Motor neuron (in vitro differentiated cells): ENCODE measurements around the gene PRICKLE4. TPM values are rescaled to one million over a fixed set of nuclear protein-coding genes. Genes with fewer than 3 reads are reported as not detected.

Source experiments
- ATAC-seq, 8 experiments: fragments of 200-7000 bp; cut with Tn5 transposase; replicated peaks in 6 of 8; 2 replicates each; pipeline ENCODE4 v1.8.0; 2021; ENCODE audit warnings: mild to moderate bottlenecking in 8 of 8, moderate library complexity in 8 of 8
- H3K27ac ChIP-seq, 2 donors: fragments of 250-450 bp; sonication (Bioruptor Pico); 2 replicates each; pipeline ENCODE4 v1.9.0; 2021; ENCODE audit warnings: antibody characterized with exemption in 2 of 2, mild to moderate bottlenecking in 2 of 2, moderate library complexity in 1 of 2
- H3K4me1 ChIP-seq, 2 donors: fragments of 250-450 bp; sonication (Bioruptor Pico); replicated peaks in 1 of 2; 2 replicates each; pipeline ENCODE4 v1.6.1; 2021; ENCODE audit warnings: antibody characterized with exemption in 2 of 2, mild to moderate bottlenecking in 2 of 2, moderate library complexity in 1 of 2
- H3K4me3 ChIP-seq, 5 donors: fragments of 250-450 bp; sonication (Bioruptor Pico); 2 replicates each; pipeline ENCODE4 v1.9.0; 2021; ENCODE audit warnings: antibody characterized with exemption in 5 of 5, mild to moderate bottlenecking in 5 of 5, moderate library complexity in 4 of 5
- WGBS, 10 experiments: fragments of 450-650 bp; shearing (Covaris generic); methylation state at CpG; one replicate each; pipeline ENCODE4 v1.0.0; 2022; 5-methylcytosine and 5-hydroxymethylcytosine counted together
- in situ Hi-C, 9 experiments: fragments of 400-800 bp; cut with MboI; loops; one replicate each; pipeline ENCODE4 v1.15.0; 2021; ENCODE audit warnings: low sequenced_read_pairs in 9 of 9, low pct_unique_long_range_greater_than_20kb in 2 of 9; ENCODE audit not compliant: unreplicated experiment in 9 of 9
- total RNA-seq, 8 experiments: library from RNA; unstranded; fragments of 300-600 nt; gene quantifications; 2 replicates each; pipeline versions ENCODE4 v1.2.3 to v1.2.4, GENCODE V29; 2022

Gene PRICKLE4
- total RNA-seq, 8 experiments from 2014 or later, result 0.81 to 3.7 (median 2.3) TPM; not detected in 2

DNA sequence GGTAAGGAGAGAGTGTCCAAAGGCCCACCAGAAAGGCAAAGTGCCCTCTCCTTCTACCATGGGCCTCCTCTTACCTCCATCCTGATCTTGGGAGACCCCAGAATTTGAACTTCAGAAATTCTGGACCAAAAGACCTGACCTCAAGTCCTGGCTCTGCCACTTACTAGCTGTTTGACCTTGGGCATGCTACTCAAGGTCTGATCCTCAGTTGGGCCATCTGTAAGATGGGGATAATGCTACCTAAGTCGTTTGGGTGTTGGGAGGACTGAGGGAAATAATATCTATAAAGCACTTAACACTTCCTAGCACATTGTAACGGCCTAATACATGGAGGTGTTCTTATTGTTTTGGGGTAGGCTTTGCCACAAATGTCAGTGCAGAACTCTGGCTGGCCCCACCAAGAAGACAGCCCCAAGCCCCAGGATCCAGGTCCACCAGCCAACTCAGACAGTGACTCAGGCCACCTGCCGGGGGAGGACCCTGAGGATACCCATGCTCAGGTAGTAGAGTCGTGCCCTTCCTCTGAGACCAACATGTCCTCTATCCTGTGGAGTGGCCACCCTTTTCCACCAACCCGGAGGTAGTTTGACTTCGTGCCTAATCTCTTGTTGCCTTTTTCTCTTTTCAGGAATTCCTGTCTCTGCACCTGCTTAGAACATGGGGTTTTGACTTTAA lies 2.7 kb downstream of the PRICKLE4 start:
- Histone ChIP-seq H3K4me1 (peaks cover 11 to 13% of the 10 kb centered on the region in 2 donors), H3K4me3 (no peak overlapping the region), H3K27ac (no peak overlapping the region)
- in situ Hi-C loops, result loop anchor here in 6 of 9 experiments (10.0 to 25.0 kb wide), 3 partner anchors 129 to 262 kb away; partner anchors contain the start of genes BYSL (in 1 of the 6) and MED20 (in 1 of the 6)
- no peak for ATAC-seq
- WGBS, 10 experiments, result 0 to 90% (median 61%) methylated on average over 1 to 6 of the region's 6 CpGs; no CpG with 5 or more reads in 3 of the 10 experiments

- ATAC-seq, result no peak
- in situ Hi-C loops, result loop anchor here in 6 of 9 experiments (10.0 to 25.0 kb wide), 3 partner anchors 128 to 260 kb away; partner anchors contain the start of genes BYSL (in 1 of the 6) and MED20 (in 1 of the 6)
- H3K27ac ChIP-seq, result no peak overlapping the region
- 76% methylated on average over 4 of the region's 5 CpGs; no CpG with 5 or more reads in 9 of the 10 experiments for WGBS, 10 experiments
- H3K4me1 ChIP-seq, result peaks cover 11 to 14% of the 10 kb centered on the region in 2 donors
- no peak overlapping the region for H3K4me3 ChIP-seq
Measured at GRCh38 chr6:41784581-41785171, 4.1 kb downstream of the PRICKLE4 start.

DNA sequence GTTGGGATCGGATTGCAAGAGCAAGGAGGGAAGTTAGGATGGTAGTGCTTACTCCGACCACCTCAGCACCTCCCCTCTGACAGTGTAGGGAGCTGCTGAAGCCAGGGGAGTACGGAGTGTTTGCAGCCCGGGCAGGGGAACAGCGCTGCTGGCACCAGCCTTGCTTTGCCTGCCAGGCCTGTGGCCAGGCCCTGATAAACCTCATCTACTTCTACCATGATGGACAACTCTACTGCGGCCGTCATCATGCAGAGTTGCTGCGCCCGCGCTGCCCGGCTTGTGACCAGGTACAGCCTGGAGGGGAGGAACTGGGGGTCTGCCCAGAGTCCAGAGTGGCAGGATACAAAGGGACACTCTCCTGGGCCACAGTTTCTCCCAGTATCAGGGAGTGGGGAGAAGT lies 4.7 kb downstream of the PRICKLE4 start:
- 50 to 100% (median 89%) methylated on average over 2 to 7 of the region's 11 CpGs; no CpG with 5 or more reads in 5 of the 10 experiments for WGBS, 10 experiments
- H3K27ac ChIP-seq, result no peak overlapping the region
- H3K4me3 ChIP-seq, result no peak overlapping the region
- peaks cover 11 to 14% of the 10 kb centered on the region in 2 donors for H3K4me1 ChIP-seq
- in situ Hi-C loops, result loop anchor here in 6 of 9 experiments (10.0 to 25.0 kb wide), 3 partner anchors 127 to 260 kb away; partner anchors contain the start of genes BYSL (in 1 of the 6) and MED20 (in 1 of the 6)
- no peak for ATAC-seq

GRCh38 chr6:41785689-41786450 lies 5.3 kb downstream of the PRICKLE4 start:
- Histone ChIP-seq H3K4me3 (peak overlapping the region; percentile 59 to 97 (median 86)), H3K27ac (peak overlapping the region in 1 of 2 donors; percentile 98), H3K4me1 (peaks cover 10 to 14% of the 10 kb centered on the region in 2 donors)
- in situ Hi-C loops, result loop anchor here in 6 of 9 experiments (10.0 to 25.0 kb wide), 3 partner anchors 126 to 259 kb away; partner anchors contain the start of genes BYSL (in 1 of the 6) and MED20 (in 1 of the 6)
- peak; percentile 3 to 29 (median 24) for ATAC-seq
- 5 to 80% (median 19%) methylated on average over 1 to 14 of the region's 29 CpGs; no CpG with 5 or more reads in 4 of the 10 experiments for WGBS, 10 experiments

- in situ Hi-C loops, result loop anchor here in 6 of 9 experiments (10.0 to 25.0 kb wide), 3 partner anchors 126 to 258 kb away; partner anchors contain the start of genes BYSL (in 1 of the 6) and MED20 (in 1 of the 6)
- 0 to 1% (median 0%) methylated on average over 3 to 9 of the region's 58 CpGs; no CpG with 5 or more reads in 6 of the 10 experiments for WGBS, 10 experiments
- Histone ChIP-seq H3K4me1 (peaks cover 8 to 14% of the 10 kb centered on the region in 2 donors), H3K27ac (peak overlapping the region; percentile 94 to 98), H3K4me3 (peak overlapping the region; percentile 59 to 97 (median 86))
- ATAC-seq, result peak; percentile 71 to 84 (median 82)
Measured at GRCh38 chr6:41786451-41787218, 6.1 kb downstream of the PRICKLE4 start.

DNA sequence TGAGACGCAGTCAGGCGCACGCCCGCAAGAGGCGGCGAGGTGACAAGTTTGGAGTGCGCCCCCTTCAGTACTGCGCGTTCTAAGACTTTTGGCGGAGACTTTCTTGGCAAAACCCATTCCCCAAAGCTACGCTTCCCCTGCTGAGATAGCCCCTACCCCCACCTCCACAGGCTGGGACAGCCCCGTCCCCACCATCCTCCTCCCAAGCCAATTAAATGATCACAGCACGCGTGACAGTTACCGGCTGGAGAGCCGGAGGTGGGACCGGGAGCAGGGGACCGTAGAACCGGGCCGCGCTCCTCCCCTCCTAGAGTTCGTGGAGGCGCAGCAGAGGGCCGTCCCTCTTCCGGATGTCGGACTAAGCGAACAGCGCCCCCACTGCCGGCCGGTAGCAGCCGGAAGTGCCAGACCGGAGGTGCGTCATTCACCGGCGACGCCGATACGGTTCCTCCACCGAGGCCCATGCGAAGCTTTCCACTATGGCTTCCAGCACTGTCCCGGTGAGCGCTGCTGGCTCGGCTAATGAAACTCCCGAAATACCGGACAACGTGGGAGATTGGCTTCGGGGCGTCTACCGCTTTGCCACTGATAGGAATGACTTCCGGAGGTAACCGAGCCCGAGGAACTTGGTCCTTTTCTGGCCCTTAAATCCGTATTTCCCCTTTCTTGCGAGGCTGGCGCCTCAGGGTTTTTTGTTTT lies 6.8 kb downstream of the PRICKLE4 start, which contains the start of gene TOMM6:
Gene TOMM6, plus strand, starts transcription at position 476 of the 699 bp plus-strand sequence. Its CDS starts 4 bp downstream, at position 480.
- peak within 1 kb of the TSS; percentile 94 to 98 for H3K27ac ChIP-seq
- in situ Hi-C loops, result loop anchor here in 6 of 9 experiments (10.0 to 25.0 kb wide), 3 partner anchors 125 to 257 kb away; partner anchors contain the start of genes BYSL (in 1 of the 6) and MED20 (in 1 of the 6)
- 0 to 20% (median 0%) methylated on average over 1 to 18 of the region's 55 CpGs; no CpG with 5 or more reads in 1 of the 10 experiments for WGBS, 10 experiments

DNA sequence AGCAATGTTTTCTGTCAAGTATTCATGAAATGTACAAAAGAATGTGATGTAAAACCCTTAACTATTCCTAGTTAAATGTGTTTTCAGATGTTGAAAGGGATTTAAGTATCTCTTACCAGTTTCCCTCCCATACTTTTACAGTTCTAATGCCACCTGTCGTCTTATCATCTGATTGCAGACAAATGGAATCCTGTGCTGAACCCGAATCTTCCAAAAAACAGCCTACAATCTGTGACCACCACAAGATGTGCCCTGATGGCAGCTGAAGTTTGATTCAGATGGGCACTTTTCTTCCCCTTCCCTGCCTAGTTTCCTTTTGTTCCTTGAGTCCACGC lies 8.8 kb downstream of the PRICKLE4 start:
- no peak overlapping the region for H3K27ac ChIP-seq
- H3K4me1 ChIP-seq, result peaks cover 8 to 14% of the 10 kb centered on the region in 2 donors
- in situ Hi-C loops, result loop anchor here in 6 of 9 experiments (10.0 to 25.0 kb wide), 3 partner anchors 123 to 255 kb away; partner anchors contain the start of genes BYSL (in 1 of the 6) and MED20 (in 1 of the 6)
- ATAC-seq, result no peak
- no peak overlapping the region for H3K4me3 ChIP-seq
- WGBS, 10 experiments, result 73 to 100% (median 92%) methylated on average over 1 to 3 of the region's 3 CpGs; no CpG with 5 or more reads in 1 of the 10 experiments

More for the DNA sequence above, 6.8 kb downstream of the PRICKLE4 start, which contains the start of gene TOMM6:
- Histone ChIP-seq H3K4me3 (peak within 1 kb of the TSS; percentile 59 to 97 (median 86)), H3K4me1 (peaks cover 8 to 14% of the 10 kb centered on the region in 2 donors)
- peak; percentile 77 to 85 (median 82) for ATAC-seq

DNA sequence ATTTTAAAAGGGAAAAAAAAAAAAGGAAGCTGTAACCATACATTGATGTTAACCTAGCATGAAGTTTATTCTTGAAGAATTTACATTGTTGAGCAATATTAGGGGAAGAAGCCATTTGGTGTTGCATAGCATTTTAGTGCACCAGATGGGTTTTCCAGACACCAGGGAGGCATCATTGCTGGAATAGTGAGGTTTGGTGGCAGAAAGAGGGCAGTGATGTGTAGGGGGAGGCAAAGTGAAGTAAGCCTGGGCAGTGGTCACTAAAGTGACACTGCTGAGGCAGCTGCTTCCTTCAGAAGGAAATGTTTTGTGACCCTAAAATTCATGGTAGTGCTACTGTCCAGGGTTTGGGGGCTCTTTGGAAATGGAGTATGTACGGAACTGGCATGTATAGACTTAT lies 9.5 kb downstream of the PRICKLE4 start:
- in situ Hi-C loops, result loop anchor here in 6 of 9 experiments (10.0 to 25.0 kb wide), 3 partner anchors 122 to 247 kb away; partner anchors contain the start of genes BYSL (in 2 of the 6) and MED20 (in 2 of the 6)
- 86 to 100% (median 100%) methylated on average over 1 of the region's 1 CpG; no CpG with 5 or more reads in 2 of the 10 experiments for WGBS, 10 experiments
- no peak for ATAC-seq
- Histone ChIP-seq H3K4me3 (no peak overlapping the region), H3K4me1 (peaks cover 8 to 14% of the 10 kb centered on the region in 2 donors), H3K27ac (no peak overlapping the region)

DNA sequence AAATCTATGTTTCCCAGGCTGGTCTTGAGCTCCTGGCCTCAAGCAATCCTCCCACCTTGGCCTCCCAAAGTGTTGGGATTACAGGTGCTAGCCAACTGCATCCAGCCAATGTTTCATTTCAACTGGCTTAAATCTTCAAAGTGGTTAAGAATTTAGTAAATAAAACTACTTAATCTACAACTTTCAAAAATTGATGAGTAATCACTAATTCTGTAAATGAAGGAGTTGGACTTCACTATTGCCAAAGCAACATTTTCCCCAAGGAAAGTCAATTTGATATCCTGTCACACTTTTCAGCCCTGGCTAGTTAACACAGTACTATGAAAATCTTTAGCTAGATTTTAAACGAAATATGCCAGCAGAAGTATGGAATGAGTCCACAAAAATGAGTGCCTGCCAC lies 10.7 kb downstream of the PRICKLE4 start:
- in situ Hi-C loops, result loop anchor here in 6 of 9 experiments (10.0 to 25.0 kb wide), 3 partner anchors 121 to 246 kb away; partner anchors contain the start of genes BYSL (in 2 of the 6) and MED20 (in 2 of the 6)
- peaks cover 5 to 9% of the 10 kb centered on the region in 2 donors for H3K4me1 ChIP-seq
- no peak for ATAC-seq
- H3K27ac ChIP-seq, result no peak overlapping the region
- H3K4me3 ChIP-seq, result no peak overlapping the region
- 38 to 100% (median 73%) methylated on average over 1 of the region's 1 CpG; no CpG with 5 or more reads in 2 of the 10 experiments for WGBS, 10 experiments

- ATAC-seq, result no peak
- in situ Hi-C loops, result loop anchor here in 6 of 9 experiments (10.0 to 25.0 kb wide), 3 partner anchors 120 to 245 kb away; partner anchors contain the start of genes BYSL (in 2 of the 6) and MED20 (in 2 of the 6)
- no peak overlapping the region for H3K4me3 ChIP-seq
- WGBS, 10 experiments, result 50 to 100% (median 90%) methylated on average over 1 to 4 of the region's 4 CpGs
- peaks cover 5 to 9% of the 10 kb centered on the region in 2 donors for H3K4me1 ChIP-seq
- no peak overlapping the region for H3K27ac ChIP-seq
Measured at GRCh38 chr6:41791984-41792383, 11.4 kb downstream of the PRICKLE4 start.
